ENCODE results near the gene SHISA6. TPM values are rescaled to one million over a fixed set of nuclear protein-coding genes. Genes with fewer than 3 reads are reported as not detected.

SHISA6 gene
- total RNA-seq, 4 donors from 2014 or later, result 0.45 to 4.9 (median 3.3) TPM

DNA sequence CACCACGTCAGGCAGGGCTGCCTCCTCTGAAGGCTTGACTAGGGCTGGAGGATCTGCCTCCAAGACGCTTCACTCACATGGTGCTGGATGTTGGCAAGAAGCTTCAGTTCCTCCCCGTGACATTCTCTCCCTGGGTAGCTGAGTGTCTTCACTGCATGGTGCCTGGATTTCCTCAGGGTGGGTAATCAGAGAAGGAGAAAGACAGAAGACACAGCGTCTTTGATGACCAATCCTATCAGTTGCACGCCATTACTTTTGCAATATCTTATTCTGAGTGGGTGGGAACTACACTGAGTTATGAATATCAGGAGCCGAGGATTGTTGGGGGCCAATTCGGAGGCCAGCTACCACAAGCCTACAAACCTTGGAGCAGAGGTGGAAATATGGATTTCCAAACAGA lies 139.7 kb downstream of the SHISA6 start:
- no peak for TF ChIP-seq POLR2A (IDR thresholded peaks at IDR 0.05)
- TF ChIP-seq POLR2AphosphoS5 (IDR thresholded peaks at IDR 0.05), result no peak
- no peak for TF ChIP-seq EP300 (IDR thresholded peaks at IDR 0.05)
- TF ChIP-seq CTCF (IDR thresholded peaks at IDR 0.05), result no peak
- WGBS, result 84% methylated on average over 7 of the region's 7 CpGs
- Histone ChIP-seq H3K9me3 (no peaks in the 10 kb centered on the region), H3K36me3 (no peaks in the 10 kb centered on the region), H3K27me3 (no peaks in the 10 kb centered on the region), H3K27ac (no peak overlapping the region), H3K4me1 (no peaks in the 10 kb centered on the region), H3K4me3 (no peak overlapping the region)
- no peak for DNase-seq (ENCODE audit: low spot score in 2 of 2)

GRCh38 chr17:11383157-11383556 lies 142.1 kb downstream of the SHISA6 start:
- Histone ChIP-seq H3K4me3 (no peak overlapping the region), H3K36me3 (no peaks in the 10 kb centered on the region), H3K27me3 (no peaks in the 10 kb centered on the region), H3K9me3 (no peaks in the 10 kb centered on the region), H3K4me1 (no peaks in the 10 kb centered on the region), H3K27ac (no peak overlapping the region)
- 66% methylated on average over 5 of the region's 5 CpGs for WGBS
- no peak for DNase-seq (ENCODE audit: low spot score in 2 of 2)
- TF ChIP-seq CTCF (IDR thresholded peaks at IDR 0.05), result no peak
- no peak for TF ChIP-seq POLR2AphosphoS5 (IDR thresholded peaks at IDR 0.05)
- no peak for TF ChIP-seq EP300 (IDR thresholded peaks at IDR 0.05)
- TF ChIP-seq POLR2A (IDR thresholded peaks at IDR 0.05), result no peak

- H3K4me1 ChIP-seq, result no peaks in the 10 kb centered on the region
- no peak overlapping the region for H3K27ac ChIP-seq
- 88% methylated on average over 3 of the region's 3 CpGs for WGBS
- DNase-seq (ENCODE audit: low spot score in 2 of 2), result no peak
- H3K36me3 ChIP-seq, result no peaks in the 10 kb centered on the region
- no peak overlapping the region for H3K4me3 ChIP-seq
- H3K9me3 ChIP-seq, result no peaks in the 10 kb centered on the region
- TF ChIP-seq CTCF (IDR thresholded peaks at IDR 0.05) (no peak), EP300 (IDR thresholded peaks at IDR 0.05) (no peak), POLR2A (IDR thresholded peaks at IDR 0.05) (no peak), POLR2AphosphoS5 (IDR thresholded peaks at IDR 0.05) (no peak)
- no peaks in the 10 kb centered on the region for H3K27me3 ChIP-seq
Observed at GRCh38 chr17:11384131-11384530, 143.1 kb downstream of the SHISA6 start.

DNA sequence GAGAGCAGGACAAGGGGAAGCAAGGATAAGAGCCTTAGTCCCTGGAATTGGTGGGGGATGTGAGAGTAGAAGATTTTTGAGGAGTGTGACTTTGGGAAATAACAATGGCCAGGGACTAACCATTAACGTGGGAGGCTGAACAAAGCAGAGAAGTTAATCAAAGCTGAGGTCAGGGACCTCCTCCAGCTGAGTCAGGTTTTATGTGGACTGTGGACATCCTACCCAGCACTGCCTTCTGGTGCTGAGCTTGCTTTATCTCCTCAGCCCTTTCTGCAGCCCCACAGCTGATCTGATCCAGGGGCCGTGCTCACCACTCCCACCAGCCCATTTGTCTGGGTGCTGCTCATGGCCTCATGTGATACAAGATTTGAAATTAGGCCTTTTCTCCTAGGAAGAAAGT lies 146.6 kb downstream of the SHISA6 start:
- no peak for DNase-seq (ENCODE audit: low spot score in 2 of 2)
- Histone ChIP-seq H3K4me1 (no peaks in the 10 kb centered on the region), H3K9me3 (no peaks in the 10 kb centered on the region), H3K27me3 (no peaks in the 10 kb centered on the region), H3K36me3 (no peaks in the 10 kb centered on the region), H3K27ac (no peak overlapping the region), H3K4me3 (no peak overlapping the region)
- 64% methylated on average over 2 of the region's 2 CpGs for WGBS
- TF ChIP-seq CTCF (IDR thresholded peaks at IDR 0.05) (no peak), EP300 (IDR thresholded peaks at IDR 0.05) (no peak), POLR2A (IDR thresholded peaks at IDR 0.05) (no peak), POLR2AphosphoS5 (IDR thresholded peaks at IDR 0.05) (no peak)

GRCh38 chr17:11388054-11388453 lies 147.0 kb downstream of the SHISA6 start:
- Histone ChIP-seq H3K27ac (no peak overlapping the region), H3K36me3 (no peaks in the 10 kb centered on the region), H3K4me3 (no peak overlapping the region), H3K27me3 (no peaks in the 10 kb centered on the region), H3K4me1 (no peaks in the 10 kb centered on the region), H3K9me3 (no peaks in the 10 kb centered on the region)
- WGBS, result 90% methylated on average over 6 of the region's 6 CpGs
- no peak for TF ChIP-seq POLR2A (IDR thresholded peaks at IDR 0.05)
- no peak for TF ChIP-seq CTCF (IDR thresholded peaks at IDR 0.05)
- no peak for TF ChIP-seq POLR2AphosphoS5 (IDR thresholded peaks at IDR 0.05)
- TF ChIP-seq EP300 (IDR thresholded peaks at IDR 0.05), result no peak
- no peak for DNase-seq (ENCODE audit: low spot score in 2 of 2)
